GM19238 (cell line): ENCODE measurements around the gene SYMPK.
"Not testable (repeated sequence)": the region's sequence is repeated elsewhere in the genome, so short reads cannot be mapped to it uniquely, and the experiment has no call there.

Experiments
- DNase-seq: peaks from one replicate; pipeline ENCODE4 v3.0.0; 2011; ENCODE audit warnings: low spot score; ENCODE audit not compliant: insufficient read length

Gene SYMPK

GRCh38 chr19:45862564-45863334, at the start of gene SYMPK:
Gene SYMPK, minus strand, starts transcription at chr19:45863147. Its CDS starts 8,652 bp downstream, at chr19:45854495.
- DNase-seq: peak; percentile 100

GRCh38 chr19:45911291-45911690, 48.3 kb upstream of the SYMPK start:
- DNase-seq: no peak

GRCh38 chr19:45908956-45909355, 46.0 kb upstream of the SYMPK start:
- DNase-seq: no peak

GRCh38 chr19:45906221-45906620, 43.3 kb upstream of the SYMPK start:
- no peak for DNase-seq

- no peak for DNase-seq
Observed at GRCh38 chr19:45905011-45905410, 42.1 kb upstream of the SYMPK start.

GRCh38 chr19:45902651-45903625, 40.0 kb upstream of the SYMPK start:
- DNase-seq: peak; percentile 100

GRCh38 chr19:45901912-45902650, 39.1 kb upstream of the SYMPK start, which contains the start of gene MYPOP:
Gene MYPOP, minus strand, starts transcription at chr19:45902613. Its CDS starts 840 bp downstream, at chr19:45901773.
- peak; percentile 42 for DNase-seq

GRCh38 chr19:45901432-45901911, 38.5 kb upstream of the SYMPK start:
- no peak for DNase-seq

GRCh38 chr19:45900738-45901431, 37.9 kb upstream of the SYMPK start:
- DNase-seq: no peak

GRCh38 chr19:45899919-45900589, 37.1 kb upstream of the SYMPK start:
- DNase-seq: no peak

GRCh38 chr19:45899253-45899652, 36.3 kb upstream of the SYMPK start:
- DNase-seq: no peak

- no peak for DNase-seq
Observed at GRCh38 chr19:45897261-45897812, 34.4 kb upstream of the SYMPK start.

- DNase-seq: not testable (repeated sequence)
Observed at GRCh38 chr19:45895983-45896599, 33.1 kb upstream of the SYMPK start.

GRCh38 chr19:45895519-45895972, 32.6 kb upstream of the SYMPK start:
- DNase-seq: no peak

GRCh38 chr19:45890877-45891276, 27.9 kb upstream of the SYMPK start:
- no peak for DNase-seq

GRCh38 chr19:45889210-45889885, 26.4 kb upstream of the SYMPK start:
- no peak for DNase-seq

GRCh38 chr19:45887200-45887710, 24.3 kb upstream of the SYMPK start:
- DNase-seq: no peak

GRCh38 chr19:45886427-45887199, 23.7 kb upstream of the SYMPK start:
- peak; percentile 96 for DNase-seq
